PFSK-1 (cell line): Measurements from ENCODE around the gene RBP3.

ENCODE experiments used
- FOXP2 ChIP-seq: optimal IDR thresholded peaks from 2 replicates; pipeline ENCODE3; 2011; ENCODE audit warnings: borderline replicate concordance, control low read depth, inconsistent platforms; ENCODE audit not compliant: insufficient read depth; ENCODE audit errors: extremely low read length, extremely low read depth
- POLR2AphosphoS5 ChIP-seq: IDR thresholded peaks from 2 replicates; pipeline ENCODE4 v1.6.1; 2012; ENCODE audit warnings: low read depth, mild to moderate bottlenecking, control low read depth, low read length, moderate library complexity
- SIN3A ChIP-seq: IDR thresholded peaks from 2 replicates; pipeline ENCODE4 v1.6.1; 2012; ENCODE audit warnings: mild to moderate bottlenecking, low read length, moderate library complexity, borderline replicate concordance; ENCODE audit not compliant: insufficient read depth
- TAF1 ChIP-seq: IDR thresholded peaks from 2 replicates; pipeline ENCODE4 v1.6.1; 2012; ENCODE audit warnings: low read length, control low read depth, borderline replicate concordance; ENCODE audit not compliant: insufficient read depth
- TF ChIP-seq, protein P1 (sequence below), 2 experiments: IDR thresholded peaks; 2 replicates each; pipeline versions ENCODE4 v1.6.1 to v1.8.0; 2011 to 2012; ENCODE audit warnings: low read depth in 2 of 2, low read length in 2 of 2, control low read depth in 1 of 2, inconsistent platforms in 1 of 2, mild to moderate bottlenecking in 1 of 2, moderate library complexity in 1 of 2; ENCODE audit not compliant: insufficient read depth in 1 of 2

RBP3 gene

GRCh38 chr10:47330366-47330765 is 17.8 kb upstream of the RBP3 start:
- TF ChIP-seq, protein P1, sequence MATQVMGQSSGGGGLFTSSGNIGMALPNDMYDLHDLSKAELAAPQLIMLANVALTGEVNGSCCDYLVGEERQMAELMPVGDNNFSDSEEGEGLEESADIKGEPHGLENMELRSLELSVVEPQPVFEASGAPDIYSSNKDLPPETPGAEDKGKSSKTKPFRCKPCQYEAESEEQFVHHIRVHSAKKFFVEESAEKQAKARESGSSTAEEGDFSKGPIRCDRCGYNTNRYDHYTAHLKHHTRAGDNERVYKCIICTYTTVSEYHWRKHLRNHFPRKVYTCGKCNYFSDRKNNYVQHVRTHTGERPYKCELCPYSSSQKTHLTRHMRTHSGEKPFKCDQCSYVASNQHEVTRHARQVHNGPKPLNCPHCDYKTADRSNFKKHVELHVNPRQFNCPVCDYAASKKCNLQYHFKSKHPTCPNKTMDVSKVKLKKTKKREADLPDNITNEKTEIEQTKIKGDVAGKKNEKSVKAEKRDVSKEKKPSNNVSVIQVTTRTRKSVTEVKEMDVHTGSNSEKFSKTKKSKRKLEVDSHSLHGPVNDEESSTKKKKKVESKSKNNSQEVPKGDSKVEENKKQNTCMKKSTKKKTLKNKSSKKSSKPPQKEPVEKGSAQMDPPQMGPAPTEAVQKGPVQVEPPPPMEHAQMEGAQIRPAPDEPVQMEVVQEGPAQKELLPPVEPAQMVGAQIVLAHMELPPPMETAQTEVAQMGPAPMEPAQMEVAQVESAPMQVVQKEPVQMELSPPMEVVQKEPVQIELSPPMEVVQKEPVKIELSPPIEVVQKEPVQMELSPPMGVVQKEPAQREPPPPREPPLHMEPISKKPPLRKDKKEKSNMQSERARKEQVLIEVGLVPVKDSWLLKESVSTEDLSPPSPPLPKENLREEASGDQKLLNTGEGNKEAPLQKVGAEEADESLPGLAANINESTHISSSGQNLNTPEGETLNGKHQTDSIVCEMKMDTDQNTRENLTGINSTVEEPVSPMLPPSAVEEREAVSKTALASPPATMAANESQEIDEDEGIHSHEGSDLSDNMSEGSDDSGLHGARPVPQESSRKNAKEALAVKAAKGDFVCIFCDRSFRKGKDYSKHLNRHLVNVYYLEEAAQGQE (IDR thresholded peaks at IDR 0.05; ENCODE audit: insufficient read depth in 1 of 2, low read depth in 2 of 2, low read length in 2 of 2), result no peak
- TF ChIP-seq TAF1 (no peak), FOXP2 (no peak), POLR2AphosphoS5 (no peak), SIN3A (no peak)

DNA sequence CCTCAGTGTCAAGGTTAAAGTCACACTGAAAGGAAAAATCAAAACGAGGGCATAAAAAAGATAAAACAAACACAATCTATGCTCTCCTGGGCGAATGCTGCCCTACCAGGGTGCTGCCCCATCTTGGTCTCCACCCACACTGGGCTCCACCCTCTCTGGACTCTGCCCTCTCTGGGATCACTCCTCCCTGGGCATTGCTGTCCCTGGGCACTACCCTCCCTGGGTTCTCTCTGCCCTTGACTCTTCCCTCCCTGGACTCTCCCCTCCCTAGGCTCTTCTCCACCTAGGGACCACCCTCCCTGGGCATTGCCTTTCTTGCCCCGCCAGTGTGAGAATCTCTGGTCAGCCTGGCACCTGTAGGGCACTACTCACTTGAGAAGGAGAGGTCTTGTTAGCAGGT is 17.4 kb upstream of the RBP3 start:
- TF ChIP-seq TAF1, result no peak
- no peak for TF ChIP-seq POLR2AphosphoS5
- TF ChIP-seq FOXP2, result no peak
- no peak for TF ChIP-seq SIN3A
- TF ChIP-seq, protein P1 (IDR thresholded peaks at IDR 0.05; ENCODE audit: insufficient read depth in 1 of 2, low read depth in 2 of 2, low read length in 2 of 2), result no peak

DNA sequence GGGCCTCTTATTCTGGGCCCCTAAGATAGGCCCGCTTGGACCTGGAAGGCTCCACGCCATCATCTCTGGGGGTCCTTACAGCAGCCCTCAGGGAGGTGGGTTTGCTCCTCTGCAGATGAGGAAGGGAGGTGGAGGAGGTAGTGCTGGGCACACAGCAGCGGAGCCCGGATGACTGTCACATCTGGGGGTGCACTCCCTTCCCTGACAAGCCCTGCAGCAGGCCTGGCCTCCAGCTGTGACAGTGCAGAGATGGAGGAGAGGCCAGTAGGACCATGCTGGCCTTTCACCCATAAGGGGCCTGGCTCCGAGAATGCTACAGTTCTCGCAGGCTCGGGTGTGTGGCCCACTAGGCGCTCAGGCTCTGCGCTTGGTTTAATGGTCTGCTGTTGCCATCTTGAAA is 16.7 kb upstream of the RBP3 start:
- TF ChIP-seq FOXP2, result no peak
- TF ChIP-seq SIN3A, result no peak

DNA sequence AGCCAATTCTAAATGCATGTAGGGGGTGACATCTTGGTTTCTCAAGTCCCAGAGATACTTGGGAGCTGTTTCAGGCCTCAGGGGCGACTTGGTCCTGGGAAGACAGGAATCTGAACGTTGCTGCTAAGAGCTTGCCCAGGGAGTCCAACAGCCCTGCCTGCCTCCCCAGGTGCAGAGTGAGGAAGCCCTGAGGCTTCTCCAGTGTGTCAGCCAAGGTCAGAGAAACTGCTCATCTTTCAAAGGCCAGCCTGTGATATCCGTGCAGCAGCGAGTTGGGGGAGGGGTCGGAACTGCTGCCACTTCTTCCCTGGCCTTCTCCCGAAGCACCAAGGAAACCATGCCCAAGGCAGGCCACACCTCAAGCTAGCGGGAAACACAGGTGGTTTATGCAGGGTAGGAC is 16.2 kb upstream of the RBP3 start:
- TF ChIP-seq, protein P1 (IDR thresholded peaks at IDR 0.05; ENCODE audit: insufficient read depth in 1 of 2, low read depth in 2 of 2, low read length in 2 of 2), result no peak
- TF ChIP-seq POLR2AphosphoS5 (no peak), FOXP2 (no peak), TAF1 (no peak), SIN3A (no peak)

- no peak for TF ChIP-seq TAF1
- TF ChIP-seq, protein P1 (IDR thresholded peaks at IDR 0.05; ENCODE audit: insufficient read depth in 1 of 2, low read depth in 2 of 2, low read length in 2 of 2), result no peak
- TF ChIP-seq POLR2AphosphoS5, result no peak
- no peak for TF ChIP-seq FOXP2
- TF ChIP-seq SIN3A, result no peak
These were observed 15.8 kb upstream of the RBP3 start for GRCh38 chr10:47332371-47332770.
